HFFc6 (cell line): ENCODE data around the gene OR2C1. TPM values are rescaled to one million over a fixed set of nuclear protein-coding genes. Genes with fewer than 3 reads are reported as not detected.

Experiments
- DNase-seq: peaks from one replicate; pipeline ENCODE4 v3.0.0-alpha.2; 2018
- H3K27ac Mint-ChIP-seq: 2 replicates; pipeline ENCODE4 v1.8.0; 2020; ENCODE audit warnings: mild to moderate bottlenecking, mixed read lengths
- H3K27me3 Mint-ChIP-seq: 2 replicates; pipeline ENCODE4 v1.8.0; 2021; ENCODE audit warnings: mild to moderate bottlenecking, moderate library complexity, mixed read lengths; ENCODE audit not compliant: insufficient read depth
- H3K36me3 Mint-ChIP-seq: 2 replicates; pipeline ENCODE4 v1.8.0; 2021; ENCODE audit warnings: low read depth, mixed read lengths
- H3K4me1 Mint-ChIP-seq: 2 replicates; pipeline ENCODE4 v1.8.0; 2020; ENCODE audit warnings: low read depth, mixed read lengths
- H3K4me3 Mint-ChIP-seq: 2 replicates; pipeline ENCODE4 v1.8.0; 2020; ENCODE audit warnings: mild to moderate bottlenecking, moderate library complexity, mixed read lengths
- H3K9me3 Mint-ChIP-seq: 2 replicates; pipeline ENCODE4 v1.8.0; 2020; ENCODE audit warnings: mild to moderate bottlenecking, mixed read lengths
- total RNA-seq, 6 experiments: library from RNA; stranded (reverse); fragmentation: NEBNext Ultra II Directional; extraction: Animal tissue kit (Norgen Biotek cat#: 25700); gene quantifications; 2 replicates in 1 of 6; 3 replicates in 5 of 6; pipeline ENCODE4 v1.2.3, GENCODE V29; 2021
- TF ChIP-seq, protein P1 (sequence below): fragments of 200-600 bp; sonication (generic); IDR thresholded peaks from 2 replicates; pipeline ENCODE4 v1.5.0; 2021; ENCODE audit warnings: antibody characterized with exemption, mild to moderate bottlenecking

OR2C1 gene
- total RNA-seq, 6 experiments from 2014 or later: not detected

DNA sequence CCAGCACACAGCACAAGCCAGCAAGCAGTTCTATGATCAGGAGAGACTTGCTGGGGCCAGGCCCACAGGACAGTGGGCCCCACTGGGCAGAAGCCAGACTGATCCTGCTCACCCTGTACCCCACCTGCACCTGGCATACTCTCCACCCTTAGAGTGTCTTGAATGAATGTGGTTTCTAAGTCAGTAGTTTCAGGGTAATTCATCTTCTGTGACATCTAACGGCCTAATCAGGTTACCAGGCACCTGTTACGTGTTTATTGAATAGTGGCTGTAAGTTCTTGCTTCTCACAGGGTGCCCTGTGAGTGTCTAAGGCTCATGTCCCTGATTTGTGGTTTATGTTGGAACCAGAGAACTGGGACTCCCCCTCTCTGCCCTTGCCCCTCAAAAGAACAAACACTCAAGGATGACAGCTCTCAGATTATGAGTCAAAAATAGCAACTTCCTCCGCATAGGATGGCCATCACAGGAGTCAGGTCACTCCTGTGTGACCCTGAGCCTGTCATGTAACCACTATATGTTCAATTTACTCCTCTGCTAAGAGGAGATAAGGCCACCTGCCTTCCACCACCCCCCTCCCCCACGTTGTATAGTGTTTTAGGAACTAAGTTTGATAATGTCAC, 7.0 kb upstream of the OR2C1 start:
- H3K4me1 Mint-ChIP-seq: no peaks in the 10 kb centered on the region
- no peaks in the 10 kb centered on the region for H3K36me3 Mint-ChIP-seq
- peaks cover 13% of the 10 kb centered on the region for H3K27me3 Mint-ChIP-seq
- no peak overlapping the region for H3K27ac Mint-ChIP-seq
- H3K4me3 Mint-ChIP-seq: no peak overlapping the region
- DNase-seq: no peak
- no peaks in the 10 kb centered on the region for H3K9me3 Mint-ChIP-seq
- TF ChIP-seq, protein P1, sequence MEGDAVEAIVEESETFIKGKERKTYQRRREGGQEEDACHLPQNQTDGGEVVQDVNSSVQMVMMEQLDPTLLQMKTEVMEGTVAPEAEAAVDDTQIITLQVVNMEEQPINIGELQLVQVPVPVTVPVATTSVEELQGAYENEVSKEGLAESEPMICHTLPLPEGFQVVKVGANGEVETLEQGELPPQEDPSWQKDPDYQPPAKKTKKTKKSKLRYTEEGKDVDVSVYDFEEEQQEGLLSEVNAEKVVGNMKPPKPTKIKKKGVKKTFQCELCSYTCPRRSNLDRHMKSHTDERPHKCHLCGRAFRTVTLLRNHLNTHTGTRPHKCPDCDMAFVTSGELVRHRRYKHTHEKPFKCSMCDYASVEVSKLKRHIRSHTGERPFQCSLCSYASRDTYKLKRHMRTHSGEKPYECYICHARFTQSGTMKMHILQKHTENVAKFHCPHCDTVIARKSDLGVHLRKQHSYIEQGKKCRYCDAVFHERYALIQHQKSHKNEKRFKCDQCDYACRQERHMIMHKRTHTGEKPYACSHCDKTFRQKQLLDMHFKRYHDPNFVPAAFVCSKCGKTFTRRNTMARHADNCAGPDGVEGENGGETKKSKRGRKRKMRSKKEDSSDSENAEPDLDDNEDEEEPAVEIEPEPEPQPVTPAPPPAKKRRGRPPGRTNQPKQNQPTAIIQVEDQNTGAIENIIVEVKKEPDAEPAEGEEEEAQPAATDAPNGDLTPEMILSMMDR: no peak

DNA sequence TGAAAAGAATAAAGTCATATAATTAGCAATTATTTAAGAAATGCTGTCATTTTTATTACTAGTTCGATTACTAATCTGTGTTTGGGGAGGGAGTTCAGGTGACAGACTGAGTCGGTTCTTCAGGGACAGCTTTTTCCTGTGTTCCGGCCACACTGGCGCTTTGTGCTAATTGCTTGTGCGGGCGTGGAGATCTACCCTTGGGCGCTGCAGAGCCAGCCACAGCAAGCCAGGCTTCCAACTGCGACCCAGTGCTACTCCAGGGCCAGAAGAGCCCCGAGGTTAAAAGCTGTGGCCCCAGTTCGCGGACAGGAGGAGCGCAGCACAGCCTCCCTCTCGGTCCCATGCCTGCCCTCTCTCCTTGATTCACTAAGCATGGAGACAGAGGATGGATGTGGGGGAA, 6.5 kb upstream of the OR2C1 start:
- DNase-seq: no peak
- H3K4me3 Mint-ChIP-seq: no peak overlapping the region
- H3K27me3 Mint-ChIP-seq: peaks cover 13% of the 10 kb centered on the region
- TF ChIP-seq, protein P1: no peak
- no peaks in the 10 kb centered on the region for H3K36me3 Mint-ChIP-seq
- H3K9me3 Mint-ChIP-seq: no peaks in the 10 kb centered on the region
- H3K27ac Mint-ChIP-seq: no peak overlapping the region
- no peaks in the 10 kb centered on the region for H3K4me1 Mint-ChIP-seq

DNA sequence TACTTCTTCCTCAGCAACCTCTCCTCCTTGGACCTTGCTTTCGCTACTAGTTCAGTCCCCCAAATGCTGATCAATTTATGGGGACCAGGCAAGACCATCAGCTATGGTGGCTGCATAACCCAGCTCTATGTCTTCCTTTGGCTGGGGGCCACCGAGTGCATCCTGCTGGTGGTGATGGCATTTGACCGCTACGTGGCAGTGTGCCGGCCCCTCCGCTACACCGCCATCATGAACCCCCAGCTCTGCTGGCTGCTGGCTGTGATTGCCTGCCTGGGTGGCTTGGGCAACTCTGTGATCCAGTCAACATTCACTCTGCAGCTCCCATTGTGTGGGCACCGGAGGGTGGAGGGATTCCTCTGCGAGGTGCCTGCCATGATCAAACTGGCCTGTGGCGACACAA, 429 bp downstream of the OR2C1 start:
- no peak for DNase-seq
- Mint-ChIP-seq H3K9me3 (no peaks in the 10 kb centered on the region; the same call in 1 of the 2 replicates), H3K4me3 (no peak overlapping the region), H3K36me3 (no peaks in the 10 kb centered on the region), H3K4me1 (no peaks in the 10 kb centered on the region), H3K27ac (no peak overlapping the region), H3K27me3 (peaks cover 7% of the 10 kb centered on the region)
- TF ChIP-seq, protein P1: no peak

DNA sequence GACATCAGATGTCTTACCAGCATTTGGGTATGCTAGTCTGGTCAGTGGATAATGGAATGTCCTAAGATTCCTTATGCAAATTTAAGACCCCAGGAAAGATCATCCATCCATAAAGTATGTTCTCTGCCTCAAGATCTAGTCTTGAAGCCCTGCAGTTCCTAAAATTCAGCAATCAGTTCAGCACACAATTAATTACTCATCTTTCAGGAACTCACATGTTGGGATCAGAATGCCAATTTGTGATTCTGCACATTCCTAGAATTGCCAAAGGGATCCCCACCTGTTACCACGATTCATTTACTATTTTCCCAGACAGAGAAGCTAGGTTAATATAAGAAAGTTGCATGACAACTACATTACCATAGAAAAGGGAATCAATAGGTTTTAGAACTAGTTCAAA, 3.2 kb downstream of the OR2C1 start:
- no peaks in the 10 kb centered on the region; the same call in 1 of the 2 replicates for H3K9me3 Mint-ChIP-seq
- TF ChIP-seq, protein P1: no peak
- H3K36me3 Mint-ChIP-seq: no peaks in the 10 kb centered on the region
- peaks cover 10% of the 10 kb centered on the region for H3K27me3 Mint-ChIP-seq
- no peaks in the 10 kb centered on the region for H3K4me1 Mint-ChIP-seq
- H3K27ac Mint-ChIP-seq: no peak overlapping the region
- DNase-seq: no peak
- no peak overlapping the region for H3K4me3 Mint-ChIP-seq

DNA sequence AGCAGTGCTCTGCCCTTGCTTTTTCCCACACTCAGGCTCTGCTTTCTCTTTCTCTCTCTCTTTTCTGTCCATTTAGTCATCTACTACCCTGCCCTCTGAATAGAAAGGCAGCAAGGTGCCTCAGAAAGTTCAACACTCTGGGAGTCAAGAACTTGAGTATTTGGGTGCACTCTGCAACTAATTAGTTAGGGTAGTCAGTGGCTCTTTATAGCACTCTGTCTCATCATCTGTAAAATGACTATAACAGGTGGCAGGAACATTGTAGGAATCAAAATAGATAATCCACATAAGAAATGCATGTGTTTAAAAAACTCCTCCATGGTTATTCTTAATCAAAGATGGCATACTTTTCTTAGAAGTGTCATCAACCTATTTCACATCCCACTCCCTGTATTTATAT, 7.2 kb downstream of the OR2C1 start:
- Mint-ChIP-seq H3K27me3 (peaks cover 13% of the 10 kb centered on the region; the same call in 1 of the 2 replicates), H3K4me3 (no peak overlapping the region), H3K27ac (no peak overlapping the region), H3K9me3 (peaks cover 14% of the 10 kb centered on the region), H3K36me3 (peaks cover 13% of the 10 kb centered on the region), H3K4me1 (peaks cover 8% of the 10 kb centered on the region)
- no peak for DNase-seq
- TF ChIP-seq, protein P1: no peak
